ENCODE results near the gene ZBTB25. TPM values are rescaled to one million over a fixed set of nuclear protein-coding genes. Genes with fewer than 3 reads are reported as not detected.
"Not testable (repeated sequence)": the region's sequence is repeated elsewhere in the genome, so short reads cannot be mapped to it uniquely, and the experiment has no call there.

ZBTB25 gene
- total and polyA plus RNA-seq, 7 experiments from 2014 or later: 30.5 to 88.0 (median 48.4) TPM

DNA sequence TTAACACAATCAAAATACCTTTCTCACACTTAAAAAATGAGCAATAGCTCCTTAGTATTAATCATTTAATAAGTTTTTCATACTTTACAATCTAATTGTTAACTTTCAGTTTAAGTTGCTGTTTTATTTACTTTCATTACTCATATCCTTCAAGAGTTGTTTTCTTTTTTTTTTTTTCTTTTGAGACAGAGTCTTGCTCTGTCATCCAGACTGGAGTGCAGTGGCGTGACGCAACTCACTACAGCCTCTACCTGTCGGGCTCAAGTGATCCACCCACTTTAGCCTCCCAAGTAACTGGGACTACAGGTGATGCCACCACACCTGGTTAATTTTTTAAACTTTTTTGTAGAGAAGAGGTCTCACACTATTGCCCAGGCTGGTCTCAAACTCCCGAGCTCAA is 17.1 kb upstream of the ZBTB25 start:
- H3K27me3 ChIP-seq (ENCODE audit: control insufficient read depth in 2 of 2, insufficient read depth in 2 of 2, low read length in 2 of 2): no peaks in the 10 kb centered on the region
- H3K36me3 ChIP-seq (ENCODE audit: control insufficient read depth in 2 of 3, insufficient read depth in 3 of 3, low read length in 3 of 3): peaks cover 0 to 18% (median 17%) of the 10 kb centered on the region in 3 experiments
- H3K4me3 Mint-ChIP-seq: peak overlapping the region in 1 of 10 donors; percentile 19
- peaks cover 18 to 46% (median 37%) of the 10 kb centered on the region in 7 donors for H3K4me1 Mint-ChIP-seq
- peak overlapping the region in 2 of 9 donors; percentile 2 to 25 for H3K27ac Mint-ChIP-seq
- ChIA-PET POLR2A (interaction anchor here (2.1 kb wide), 1 partner anchor 16 kb away, joined by 7 read pairs; the partner anchor contains the start of gene ZBTB1), CTCF (interaction anchor here (0.7 kb wide), 1 partner anchor 179 kb away, joined by 3 read pairs; no protein-coding TSS in a partner anchor)
- DNase-seq (no peak), ATAC-seq (no peak)
- no peak overlapping the region for H3K4me3 ChIP-seq (ENCODE audit: low read length)
- H3K27me3 Mint-ChIP-seq: no peaks in the 10 kb centered on the region
- H3K9me3 ChIP-seq (ENCODE audit: control insufficient read depth in 2 of 3, low read length in 3 of 3): no peaks in the 10 kb centered on the region
- intact Hi-C loops (cut with micrococcal nuclease): no loop called here
- H3K9me3 Mint-ChIP-seq: no peaks in the 10 kb centered on the region
- no peak overlapping the region for H3K27ac ChIP-seq (ENCODE audit: low read depth, low read length)
- H3K36me3 Mint-ChIP-seq: peaks cover 0 to 8% (median 3%) of the 10 kb centered on the region in 5 donors
- peaks cover 7 to 13% of the 10 kb centered on the region in 2 donors for H3K4me1 ChIP-seq (ENCODE audit: control insufficient read depth in 2 of 2, insufficient read depth in 2 of 2, low read length in 2 of 2)

DNA sequence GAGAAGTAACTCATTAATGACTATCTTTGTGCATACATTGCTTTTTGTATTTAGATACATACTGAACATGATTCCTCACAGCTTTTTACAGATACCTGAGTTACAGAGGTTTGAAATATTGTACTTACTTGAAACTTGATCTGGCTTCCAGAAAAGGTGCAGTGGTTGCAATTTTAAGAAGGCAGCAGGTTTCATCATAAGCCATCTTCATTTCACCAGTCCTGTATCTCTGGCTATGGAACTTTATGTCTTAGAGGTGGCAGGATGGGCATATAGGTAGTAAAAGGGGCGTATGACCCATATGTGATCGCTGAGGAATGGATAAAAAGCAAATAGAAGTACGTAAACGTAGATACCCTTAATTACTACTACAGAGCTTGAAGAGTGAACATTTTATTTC is 14.6 kb upstream of the ZBTB25 start:
- intact Hi-C loops (cut with micrococcal nuclease): no loop called here
- DNase-seq: no peak
- POLR2A ChIA-PET: interaction anchor here (0.6 kb wide), 2 partner anchors 174 to 418 kb away, joined by 3 read pairs; no protein-coding TSS in a partner anchor

DNA sequence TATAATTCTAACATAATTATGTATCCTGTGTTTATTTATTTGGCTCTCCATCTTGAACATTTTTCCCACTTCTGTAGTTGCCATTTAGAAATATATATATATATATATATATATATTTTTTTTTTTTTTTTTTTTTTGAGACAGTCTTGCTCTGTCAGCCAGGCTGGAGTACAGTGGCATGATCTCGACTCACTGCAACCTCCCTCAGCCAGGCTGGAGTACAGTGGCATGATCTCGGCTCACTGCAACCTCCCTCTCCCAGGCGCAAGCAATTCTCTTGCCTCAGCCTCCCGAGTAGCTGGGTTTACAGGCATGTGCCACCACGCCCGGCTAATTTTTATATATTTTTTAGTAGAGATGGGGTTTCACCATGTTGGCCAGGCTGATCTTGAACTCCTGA is 14.0 kb upstream of the ZBTB25 start:
- Histone ChIP-seq H3K4me1 (ENCODE audit: control insufficient read depth in 2 of 2, insufficient read depth in 2 of 2, low read length in 2 of 2) (peaks cover 23% of the 10 kb centered on the region in 2 donors), H3K36me3 (ENCODE audit: control insufficient read depth in 2 of 3, insufficient read depth in 3 of 3, low read length in 3 of 3) (peaks cover 0 to 14% (median 13%) of the 10 kb centered on the region in 3 experiments)
- H3K4me3 ChIP-seq (ENCODE audit: low read length); ATAC-seq; intact Hi-C loops (cut with micrococcal nuclease); H3K27me3 Mint-ChIP-seq; H3K27me3 ChIP-seq (ENCODE audit: control insufficient read depth in 2 of 2, insufficient read depth in 2 of 2, low read length in 2 of 2); H3K36me3 Mint-ChIP-seq; H3K9me3 Mint-ChIP-seq; H3K27ac ChIP-seq (ENCODE audit: low read depth, low read length); H3K9me3 ChIP-seq (ENCODE audit: control insufficient read depth in 2 of 3, low read length in 3 of 3); DNase-seq; CTCF ChIA-PET: not testable (repeated sequence)
- POLR2A ChIA-PET: interaction anchor here (0.6 kb wide), 1 partner anchor 418 kb away, joined by 3 read pairs; no protein-coding TSS in a partner anchor
- Mint-ChIP-seq H3K4me3 (peak overlapping the region in 2 of 10 donors; percentile 23 to 29), H3K27ac (peak overlapping the region in 1 of 9 donors; percentile 40), H3K4me1 (peaks cover 28 to 69% (median 63%) of the 10 kb centered on the region in 7 donors)

More for the DNA sequence above, 14.6 kb upstream of the ZBTB25 start:
- no peaks in the 10 kb centered on the region for H3K9me3 ChIP-seq (ENCODE audit: control insufficient read depth in 2 of 3, low read length in 3 of 3)
- Mint-ChIP-seq H3K9me3 (no peaks in the 10 kb centered on the region), H3K27ac (peak overlapping the region in 2 of 9 donors; percentile 43 to 54), H3K4me1 (peaks cover 25 to 64% (median 57%) of the 10 kb centered on the region in 7 donors), H3K4me3 (peak overlapping the region in 2 of 10 donors; percentile 13 to 23), H3K36me3 (peaks cover 0 to 3% (median 0%) of the 10 kb centered on the region in 5 donors), H3K27me3 (no peaks in the 10 kb centered on the region)
- H3K4me3 ChIP-seq (ENCODE audit: low read length): no peak overlapping the region
- peaks cover 0 to 17% (median 13%) of the 10 kb centered on the region in 3 experiments for H3K36me3 ChIP-seq (ENCODE audit: control insufficient read depth in 2 of 3, insufficient read depth in 3 of 3, low read length in 3 of 3)
- ATAC-seq: no peak
- no peak overlapping the region for H3K27ac ChIP-seq (ENCODE audit: low read depth, low read length)
- H3K27me3 ChIP-seq (ENCODE audit: control insufficient read depth in 2 of 2, insufficient read depth in 2 of 2, low read length in 2 of 2): no peaks in the 10 kb centered on the region
- CTCF ChIA-PET: interaction anchor here (1.1 kb wide), 1 partner anchor 36 kb away, joined by 9 read pairs; no protein-coding TSS in a partner anchor
- H3K4me1 ChIP-seq (ENCODE audit: control insufficient read depth in 2 of 2, insufficient read depth in 2 of 2, low read length in 2 of 2): peaks cover 17 to 18% of the 10 kb centered on the region in 2 donors

DNA sequence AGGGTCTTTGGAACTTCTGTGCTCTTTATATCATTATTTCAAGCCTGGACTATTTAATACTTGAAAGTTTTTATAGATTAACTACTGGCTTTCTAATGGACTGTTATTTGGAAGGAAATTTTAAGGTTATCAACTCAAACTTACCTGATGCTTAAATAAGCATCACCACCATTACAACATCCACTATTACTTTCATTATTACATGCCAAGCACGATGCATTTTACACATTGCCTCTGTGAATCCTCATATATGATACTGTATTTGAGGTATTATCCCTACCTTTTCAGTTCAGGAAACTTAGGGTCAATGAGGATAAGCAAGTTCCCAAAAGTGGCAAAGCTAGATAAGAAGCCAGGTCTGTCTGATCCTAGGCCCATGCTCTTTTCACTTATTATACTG is 13.3 kb upstream of the ZBTB25 start:
- Histone ChIP-seq H3K9me3 (ENCODE audit: control insufficient read depth in 2 of 3, low read length in 3 of 3) (no peaks in the 10 kb centered on the region), H3K4me1 (ENCODE audit: control insufficient read depth in 2 of 2, insufficient read depth in 2 of 2, low read length in 2 of 2) (peaks cover 26% of the 10 kb centered on the region in 2 donors), H3K4me3 (ENCODE audit: low read length) (no peak overlapping the region), H3K36me3 (ENCODE audit: control insufficient read depth in 2 of 3, insufficient read depth in 3 of 3, low read length in 3 of 3) (peaks cover 0 to 8% (median 7%) of the 10 kb centered on the region in 3 experiments), H3K27ac (ENCODE audit: low read depth, low read length) (no peak overlapping the region), H3K27me3 (ENCODE audit: control insufficient read depth in 2 of 2, insufficient read depth in 2 of 2, low read length in 2 of 2) (no peaks in the 10 kb centered on the region)
- Mint-ChIP-seq H3K4me3 (peak overlapping the region in 4 of 10 donors; percentile 21 to 41 (median 30)), H3K36me3 (peaks cover 0 to 3% (median 0%) of the 10 kb centered on the region in 5 donors), H3K27me3 (no peaks in the 10 kb centered on the region), H3K9me3 (no peaks in the 10 kb centered on the region), H3K4me1 (peaks cover 32 to 76% (median 70%) of the 10 kb centered on the region in 7 donors), H3K27ac (peak overlapping the region in 2 of 9 donors; percentile 40 to 56)
- POLR2A ChIA-PET: no interaction called here
- intact Hi-C loops (cut with micrococcal nuclease): no loop called here
- ATAC-seq (no peak), DNase-seq (no peak)
- CTCF ChIA-PET: interaction anchor here (1.0 kb wide), 1 partner anchor 72 kb away, joined by 3 read pairs; no protein-coding TSS in a partner anchor

DNA sequence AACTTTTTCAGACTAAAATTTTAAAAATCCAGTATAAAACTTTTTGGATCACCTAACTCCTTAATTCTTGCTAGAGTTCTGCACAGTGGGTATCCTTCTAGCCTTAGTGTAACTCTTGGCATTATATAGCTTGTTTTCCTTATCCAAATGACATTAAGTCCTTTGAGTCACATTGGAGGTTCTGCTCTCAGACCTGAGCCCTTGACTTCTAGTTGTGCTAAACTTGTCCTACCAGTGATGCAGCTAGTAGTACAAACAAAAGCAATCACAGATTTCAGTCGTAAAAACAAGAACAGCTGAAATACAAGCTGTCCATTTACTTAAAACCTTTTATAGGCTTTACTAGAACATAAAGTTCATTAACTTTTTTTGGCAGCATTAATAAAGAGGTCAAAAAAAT is 11.4 kb upstream of the ZBTB25 start:
- no peaks in the 10 kb centered on the region for H3K36me3 Mint-ChIP-seq
- no peaks in the 10 kb centered on the region for H3K9me3 Mint-ChIP-seq
- intact Hi-C loops (cut with micrococcal nuclease): no loop called here
- ChIA-PET POLR2A (interaction anchor here (1.6 to 1.9 kb wide), 4 partner anchors 10 to 27 kb away, joined by 3 to 8 read pairs (median 5); partner anchors contain the start of genes HSPA2 and ZBTB1), CTCF (interaction anchor here (0.6 to 2.7 kb wide), 6 partner anchors 25 to 149 kb away, joined by 3 to 11 read pairs (median 4); no protein-coding TSS in a partner anchor)
- H3K4me1 Mint-ChIP-seq: peaks cover 40 to 84% (median 75%) of the 10 kb centered on the region in 7 donors
- ATAC-seq: no peak
- Histone ChIP-seq H3K36me3 (ENCODE audit: control insufficient read depth in 2 of 3, insufficient read depth in 3 of 3, low read length in 3 of 3) (no peaks in the 10 kb centered on the region), H3K27me3 (ENCODE audit: control insufficient read depth in 2 of 2, insufficient read depth in 2 of 2, low read length in 2 of 2) (no peaks in the 10 kb centered on the region), H3K27ac (ENCODE audit: low read depth, low read length) (no peak overlapping the region), H3K4me3 (ENCODE audit: low read length) (no peak overlapping the region), H3K4me1 (ENCODE audit: control insufficient read depth in 2 of 2, insufficient read depth in 2 of 2, low read length in 2 of 2) (peaks cover 35 to 45% of the 10 kb centered on the region in 2 donors), H3K9me3 (ENCODE audit: control insufficient read depth in 2 of 3, low read length in 3 of 3) (no peaks in the 10 kb centered on the region)
- DNase-seq: no peak
- H3K4me3 Mint-ChIP-seq: no peak overlapping the region
- H3K27me3 Mint-ChIP-seq: no peaks in the 10 kb centered on the region
- H3K27ac Mint-ChIP-seq: no peak overlapping the region

DNA sequence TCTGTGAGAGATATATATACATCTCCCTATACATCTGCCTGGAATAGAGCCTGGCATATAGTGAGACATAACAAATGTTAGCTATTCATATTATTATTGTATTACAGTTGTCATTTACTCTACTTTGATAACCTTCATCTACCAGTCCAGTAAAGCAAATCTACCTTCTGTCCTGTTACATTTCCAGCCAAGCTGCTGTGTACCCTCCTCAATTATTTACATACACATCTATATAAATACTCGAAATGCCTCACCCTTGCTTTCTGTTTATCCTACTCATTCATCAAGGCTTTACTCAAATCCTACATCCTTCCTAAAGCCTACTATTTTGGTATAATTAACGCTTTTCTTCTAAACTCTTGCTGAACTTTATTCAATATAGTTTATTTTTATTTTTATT is 9.6 kb upstream of the ZBTB25 start:
- no peak for DNase-seq
- H3K27ac Mint-ChIP-seq: peak overlapping the region in 1 of 9 donors; percentile 27
- no peaks in the 10 kb centered on the region for H3K36me3 ChIP-seq (ENCODE audit: control insufficient read depth in 2 of 3, insufficient read depth in 3 of 3, low read length in 3 of 3)
- peaks cover 51 to 94% (median 90%) of the 10 kb centered on the region in 7 donors for H3K4me1 Mint-ChIP-seq
- H3K4me3 ChIP-seq (ENCODE audit: low read length): no peak overlapping the region
- H3K4me3 Mint-ChIP-seq: no peak overlapping the region
- H3K9me3 Mint-ChIP-seq: no peaks in the 10 kb centered on the region
- H3K27me3 ChIP-seq (ENCODE audit: control insufficient read depth in 2 of 2, insufficient read depth in 2 of 2, low read length in 2 of 2): no peaks in the 10 kb centered on the region
- peaks cover 45 to 57% of the 10 kb centered on the region in 2 donors for H3K4me1 ChIP-seq (ENCODE audit: control insufficient read depth in 2 of 2, insufficient read depth in 2 of 2, low read length in 2 of 2)
- H3K27me3 Mint-ChIP-seq: no peaks in the 10 kb centered on the region
- ChIA-PET CTCF (interaction anchor here (1.4 to 5.5 kb wide), 3 partner anchors 20 to 34 kb away, joined by 4 to 33 read pairs (median 4); no protein-coding TSS in a partner anchor), POLR2A (interaction anchor here (1.0 to 4.3 kb wide), 2 partner anchors 8 to 12 kb away, joined by 3 to 37 read pairs; partner anchors contain the start of gene ZBTB1)
- H3K27ac ChIP-seq (ENCODE audit: low read depth, low read length): no peak overlapping the region
- intact Hi-C loops (cut with micrococcal nuclease): no loop called here
- peaks cover 0 to 5% (median 0%) of the 10 kb centered on the region in 5 donors for H3K36me3 Mint-ChIP-seq
- H3K9me3 ChIP-seq (ENCODE audit: control insufficient read depth in 2 of 3, low read length in 3 of 3): no peaks in the 10 kb centered on the region
- no peak for ATAC-seq

Measured in naive thymus-derived CD4-positive, alpha-beta T cell (primary cell).